ENCODE results near the gene IFITM5.
"Not testable (repeated sequence)": the region's sequence is repeated elsewhere in the genome, so short reads cannot be mapped to it uniquely, and the experiment has no call there.

The IFITM5 gene

DNA sequence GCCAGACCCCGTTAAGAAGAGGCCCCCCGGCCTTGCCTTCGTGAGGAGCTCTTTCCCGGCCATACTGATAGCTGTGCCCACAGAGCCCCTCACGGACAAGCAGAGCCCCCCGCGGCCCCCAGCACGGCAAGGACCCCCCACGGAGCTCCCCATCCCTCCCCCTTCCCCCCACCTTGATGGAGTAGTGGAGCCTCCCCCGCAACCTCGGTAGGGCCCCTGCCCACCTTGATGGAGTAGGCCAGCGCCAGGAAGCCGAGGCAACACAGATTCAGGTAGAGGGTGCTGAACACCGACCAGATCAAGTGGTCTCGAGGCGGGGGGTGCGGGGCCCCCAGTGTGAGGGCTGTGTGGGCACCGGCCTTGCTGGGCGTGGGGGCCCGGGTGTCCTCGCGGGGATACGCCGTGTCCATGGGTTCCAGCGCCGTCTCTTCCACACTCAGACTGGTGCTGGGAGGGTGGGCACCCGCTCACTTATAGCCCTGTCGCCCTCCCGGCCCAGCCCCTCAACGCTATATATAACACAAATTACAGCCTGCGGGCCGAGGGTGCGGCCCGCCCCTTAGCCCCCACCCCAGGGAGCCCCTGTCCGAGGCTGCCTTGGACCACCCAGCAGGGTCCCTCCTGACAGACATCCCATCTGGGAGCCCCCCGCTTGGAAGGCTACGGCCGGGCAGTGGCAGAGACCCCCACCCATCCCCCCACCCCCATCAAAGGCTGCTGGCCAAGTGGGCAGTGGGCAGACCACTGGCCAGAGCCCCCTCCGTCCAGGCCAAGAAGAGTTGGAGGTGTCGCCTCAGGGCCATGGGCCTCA lies at the start of gene IFITM5:
TSS of gene IFITM5 (minus strand) at position 446 of the 811 bp plus-strand sequence. CDS start at position 410, 36 bp downstream.
- FAIRE-seq = no peak

DNA sequence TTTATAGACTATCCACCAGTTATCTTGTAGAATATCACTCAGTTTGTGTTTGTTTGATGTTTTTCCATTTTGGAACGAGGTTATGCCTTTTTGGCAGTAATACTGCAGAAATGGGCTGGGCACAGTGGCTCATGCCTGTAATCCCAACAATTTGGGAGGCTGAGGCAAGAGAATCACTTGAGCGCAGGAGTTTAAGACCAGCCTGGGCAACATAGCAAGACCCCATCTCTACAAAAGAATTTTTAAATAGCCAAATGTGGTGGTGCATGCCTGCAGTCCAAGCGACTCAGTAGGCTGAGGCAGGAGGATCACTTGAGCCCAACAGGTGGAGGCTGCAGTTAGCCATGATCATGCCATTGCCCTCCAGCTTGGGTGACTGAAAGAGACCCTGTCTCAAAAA lies 47.2 kb upstream of the IFITM5 start:
- FAIRE-seq = no peak

- no peak for FAIRE-seq
These were observed 45.7 kb upstream of the IFITM5 start for GRCh38 chr11:344836-345578.

DNA sequence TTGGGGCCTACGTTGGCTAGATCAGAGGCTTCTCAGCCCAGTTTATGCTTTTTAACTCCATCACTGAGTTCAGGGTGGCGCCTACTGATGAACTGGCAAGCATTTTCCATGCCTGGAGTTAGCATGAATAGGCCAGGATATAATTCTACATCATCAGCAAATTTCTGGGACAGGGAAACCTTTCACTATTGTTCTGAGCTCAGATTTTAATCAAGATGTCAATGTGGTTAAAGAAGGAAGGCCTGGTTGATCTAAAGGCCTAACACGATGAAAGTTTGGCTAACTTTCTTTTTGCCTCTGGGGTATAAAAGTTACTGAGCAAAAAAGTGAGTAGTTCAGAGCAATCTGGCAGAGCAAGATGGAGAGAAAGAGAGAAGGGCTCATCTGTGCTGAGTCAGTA lies 43.0 kb upstream of the IFITM5 start:
- no peak for FAIRE-seq

DNA sequence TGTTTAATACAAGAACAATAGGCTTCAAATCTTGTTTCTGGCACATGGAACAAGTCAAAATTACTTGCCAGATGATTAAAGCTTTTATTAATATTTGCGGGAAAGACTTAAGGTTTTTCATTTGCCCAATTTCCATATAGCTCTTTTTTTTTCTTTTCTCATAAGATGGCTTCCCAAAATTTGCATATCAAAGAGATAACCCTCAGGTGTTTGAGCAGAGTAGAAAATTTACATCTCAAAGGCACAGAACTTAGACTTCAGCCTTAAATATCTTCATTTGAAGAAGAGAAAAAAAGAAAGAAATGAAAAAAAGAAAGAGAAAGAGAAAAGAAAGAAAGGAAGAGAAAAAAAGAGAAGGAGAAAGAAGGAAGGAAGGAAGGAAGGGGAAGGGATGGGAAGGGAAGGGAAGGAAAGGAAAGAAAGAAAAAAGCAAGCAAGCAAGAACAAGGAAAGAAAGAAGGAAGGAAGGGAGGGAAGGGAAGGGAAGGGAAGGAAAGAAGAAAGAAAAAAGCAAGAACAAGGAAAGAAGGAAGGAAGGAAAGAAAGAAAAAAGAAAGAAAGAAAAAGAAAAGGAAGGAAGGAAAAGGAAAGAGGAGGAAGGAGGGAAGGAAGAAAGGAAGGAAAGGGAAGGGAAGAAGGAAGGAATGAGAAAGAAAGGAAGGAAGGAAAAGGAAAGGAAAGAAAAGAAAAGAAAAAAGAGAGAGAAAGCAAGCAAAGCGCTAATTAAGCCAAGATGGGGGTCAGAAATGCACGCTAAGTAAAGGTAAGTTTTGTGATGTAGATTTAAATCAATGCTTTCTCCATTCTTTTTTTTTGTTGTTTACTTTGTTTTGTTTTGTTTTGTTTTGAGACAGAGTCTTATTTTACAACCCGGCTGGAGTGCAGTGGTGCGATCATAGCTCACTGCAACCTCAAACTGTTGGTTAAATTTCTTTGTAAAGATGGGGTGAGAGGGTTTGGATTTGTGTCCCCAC lies 41.5 kb upstream of the IFITM5 start:
- FAIRE-seq = no peak

- FAIRE-seq = no peak
These were observed 40.6 kb upstream of the IFITM5 start for GRCh38 chr11:339963-340362.

- no peak for FAIRE-seq
These were observed 38.4 kb upstream of the IFITM5 start for GRCh38 chr11:337711-338110.

DNA sequence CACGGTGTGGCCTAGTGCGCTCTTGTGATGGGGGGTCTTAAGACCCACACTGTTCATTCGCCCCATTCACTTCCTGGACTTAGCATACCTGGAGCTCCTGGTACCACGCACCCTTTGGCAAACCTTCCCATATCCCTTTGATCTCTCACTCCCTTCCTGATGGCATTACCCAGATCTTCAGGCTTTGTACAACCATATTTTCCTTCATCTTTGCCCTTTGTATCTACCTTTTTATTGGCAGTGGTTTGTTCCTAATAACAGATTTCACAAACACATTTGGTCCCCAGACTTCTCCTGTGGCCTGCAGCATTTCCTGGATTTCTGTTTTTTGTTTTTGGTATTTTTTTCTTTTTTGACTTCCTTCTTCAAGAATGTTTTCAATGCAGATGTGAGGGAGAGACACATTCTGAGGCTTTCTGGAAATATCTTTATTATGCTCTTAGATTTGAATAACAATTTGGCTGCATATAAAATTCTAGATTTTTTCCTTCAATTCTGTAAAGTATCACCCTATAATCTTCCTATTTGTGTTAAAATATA lies 37.4 kb upstream of the IFITM5 start:
- no peak for FAIRE-seq

GRCh38 chr11:335779-336658 lies 36.7 kb upstream of the IFITM5 start:
- no peak for FAIRE-seq

- FAIRE-seq = no peak
These were observed 35.1 kb upstream of the IFITM5 start for GRCh38 chr11:334264-334994.

GRCh38 chr11:333616-334263 lies 34.4 kb upstream of the IFITM5 start:
- FAIRE-seq = not testable (repeated sequence)

GRCh38 chr11:332651-333480 lies 33.5 kb upstream of the IFITM5 start:
- no peak for FAIRE-seq

GRCh38 chr11:331358-332060 lies 32.2 kb upstream of the IFITM5 start:
- FAIRE-seq = no peak

GRCh38 chr11:330694-331357 lies 31.5 kb upstream of the IFITM5 start:
- FAIRE-seq = no peak

DNA sequence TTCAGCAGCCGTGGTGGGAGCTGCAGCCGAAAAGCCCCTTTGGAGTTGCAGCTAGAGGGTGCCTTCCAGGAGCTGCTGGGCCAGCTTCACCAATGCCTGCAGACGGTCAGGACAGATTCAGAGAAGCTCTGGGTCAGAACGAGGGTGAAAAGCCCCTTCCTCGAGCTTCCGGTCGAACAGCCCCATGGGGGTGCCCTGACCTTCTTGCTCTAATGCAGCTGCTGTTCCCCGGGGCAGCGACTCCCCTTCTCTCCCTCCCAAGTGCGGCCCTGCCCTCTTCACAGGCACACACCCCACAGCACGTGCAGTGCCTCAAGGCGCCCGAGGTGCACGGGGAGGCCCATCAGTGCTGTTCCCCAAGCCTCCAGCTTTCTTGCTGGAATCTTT lies 31.0 kb upstream of the IFITM5 start:
- FAIRE-seq = no peak

GRCh38 chr11:329886-330253 lies 30.5 kb upstream of the IFITM5 start:
- FAIRE-seq = no peak

DNA sequence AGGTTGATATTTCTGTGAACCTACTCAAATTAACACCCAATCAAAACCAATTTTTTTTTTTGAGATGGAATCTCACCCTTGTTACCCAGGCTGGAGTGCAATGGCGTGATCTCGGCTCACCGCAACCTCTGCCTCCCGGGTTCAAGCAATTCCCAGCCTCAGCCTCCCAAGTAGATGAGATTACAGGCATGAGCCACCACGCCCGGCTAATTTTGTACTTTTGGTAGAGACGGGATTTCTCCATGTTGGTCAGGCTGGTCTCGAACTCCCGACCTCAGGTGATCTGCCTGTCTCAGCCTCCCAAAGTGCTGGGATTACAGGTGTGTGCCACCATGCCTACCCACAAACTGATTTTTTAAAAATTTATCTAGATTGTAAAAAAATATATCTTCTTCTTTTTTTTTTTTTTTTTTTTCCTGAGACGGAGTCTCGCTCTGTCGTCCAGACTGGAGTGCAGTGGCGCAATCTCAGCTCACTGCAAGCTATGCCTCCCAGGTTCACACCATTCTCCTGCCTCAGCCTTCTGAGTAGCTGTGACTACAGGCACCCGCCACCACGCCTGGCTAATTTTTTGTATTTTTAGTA lies 29.3 kb upstream of the IFITM5 start:
- FAIRE-seq = not testable (repeated sequence)

GRCh38 chr11:328012-328411 lies 28.7 kb upstream of the IFITM5 start:
- no peak for FAIRE-seq
